GM13976 (cell line): Measurements from ENCODE around the gene CNPPD1.
A peak's percentile ranks its signal among the peaks of the same experiment; 100 is the strongest.

Source experiments
- DNase-seq: peaks from one replicate; pipeline ENCODE4 v3.0.0; 2012; ENCODE audit warnings: low spot score
- CTCF ChIP-seq: IDR thresholded peaks from 2 replicates; pipeline ENCODE4 v1.5.1; 2012; ENCODE audit warnings: borderline replicate concordance, mild to moderate bottlenecking; ENCODE audit not compliant: insufficient read depth; ENCODE audit errors: extremely low read depth, missing control alignments, control extremely low read depth
- in situ Hi-C: fragments of 300-500 bp; cut with MboI; formaldehyde crosslinking; loops from one replicate; pipeline ENCODE4 v1.12.0; 2022; ENCODE audit warnings: low sequenced_read_pairs, mixed read lengths, inconsistent platforms; ENCODE audit not compliant: unreplicated experiment

Gene CNPPD1

GRCh38 chr2:219176818-219177551 is at the start of gene CNPPD1:
Gene CNPPD1 (minus strand): TSS chr2:219176925. CDS start chr2:219176828, 97 bp downstream.
- in situ Hi-C loops = no loop called here
- DNase-seq = peak; percentile 94
- no peak for TF ChIP-seq CTCF

GRCh38 chr2:219225350-219225749 is 48.6 kb upstream of the CNPPD1 start:
- in situ Hi-C loops = no loop called here
- DNase-seq = no peak
- no peak for TF ChIP-seq CTCF

GRCh38 chr2:219223831-219224610 is 47.3 kb upstream of the CNPPD1 start:
- in situ Hi-C loops = no loop called here
- TF ChIP-seq CTCF = no peak
- no peak for DNase-seq

GRCh38 chr2:219221957-219222518 is 45.3 kb upstream of the CNPPD1 start:
- DNase-seq = no peak
- TF ChIP-seq CTCF = no peak
- in situ Hi-C loops = no loop called here

- in situ Hi-C loops = no loop called here
- no peak for DNase-seq
These were observed 44.1 kb upstream of the CNPPD1 start for GRCh38 chr2:219220652-219221402.

More at GRCh38 chr2:219220652-219221402, 44.1 kb upstream of the CNPPD1 start:
- TF ChIP-seq CTCF = no peak
